ENCODE data around the gene TMED8.

TMED8 gene

DNA sequence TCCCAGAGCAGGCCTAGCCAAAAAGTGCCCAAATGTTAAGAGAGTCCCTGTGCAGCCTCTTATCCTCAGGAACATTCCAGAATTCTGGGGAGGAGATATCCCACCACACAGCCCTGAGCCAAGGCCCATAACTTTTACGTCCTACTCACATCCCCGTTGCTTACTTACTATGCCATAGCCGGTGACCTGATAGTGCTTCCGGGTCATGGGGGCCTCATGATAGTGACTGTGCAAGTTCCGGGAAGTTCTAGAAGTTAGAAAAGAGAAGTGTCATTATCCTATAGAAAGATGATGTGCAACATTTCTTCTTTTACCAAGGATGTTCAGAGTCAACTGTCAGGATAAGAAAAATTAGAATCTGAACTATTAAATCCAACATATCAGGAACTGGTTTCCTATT lies 90.3 kb downstream of the TMED8 start:
- no peak for DNase-seq
